Panc1 (cell line): Measurements from ENCODE around the gene RFT1. TPM values are rescaled to one million over a fixed set of nuclear protein-coding genes. Genes with fewer than 3 reads are reported as not detected.

Experiments
- ATAC-seq: fragments of 200-7000 bp; cut with Tn5 transposase; 2 replicates; pipeline ENCODE4 v1.9.1; 2020; ENCODE audit warnings: mild to moderate bottlenecking, moderate library complexity
- BruUV-seq: library from RNA; stranded (reverse); fragments of 400-500 nt; replicated peaks from 2 replicates; lab custom pipeline; 2021; lab: Mats Ljungman, UMichigan
- CTCF ChIA-PET: fragments of 300-600 bp; sonication (Branson Sonifier 250); formaldehyde crosslinking; loops from one replicate; lab custom pipeline; 2022; ENCODE audit warnings: antibody characterized with exemption; lab: Charles Lee
- POLR2A ChIA-PET: fragments of 300-600 bp; sonication (Branson Sonifier 250); formaldehyde crosslinking; loops from one replicate; lab custom pipeline; 2022; ENCODE audit warnings: antibody characterized with exemption; lab: Charles Lee
- DNase-seq: peaks from one replicate; pipeline ENCODE4 v3.0.0-alpha.2; 2010; ENCODE audit warnings: low read depth, low spot score
- H3K27ac ChIP-seq: 2 replicates; pipeline ENCODE4 v1.5.1; 2011; ENCODE audit warnings: mild to moderate bottlenecking, low read length, inconsistent platforms
- H3K27me3 ChIP-seq: fragments of 200-500 bp; sonication (Bioruptor generic); 2 replicates; pipeline ENCODE4 v1.6.0; 2014; ENCODE audit warnings: low read length, inconsistent platforms; ENCODE audit not compliant: control insufficient read depth, insufficient read depth
- H3K36me3 ChIP-seq: fragments of 200-500 bp; sonication (Bioruptor generic); 2 replicates; pipeline ENCODE4 v1.5.1; 2014; ENCODE audit warnings: inconsistent platforms, mild to moderate bottlenecking, low read length, moderate library complexity; ENCODE audit not compliant: control insufficient read depth, insufficient read depth
- H3K4me1 ChIP-seq: 2 replicates; pipeline ENCODE4 v1.5.1; 2011; ENCODE audit warnings: inconsistent platforms, mild to moderate bottlenecking, low read length, moderate library complexity; ENCODE audit not compliant: control insufficient read depth, insufficient read depth
- H3K4me3 ChIP-seq, 2 experiments: 2 replicates each; pipeline ENCODE4 v1.5.1; 2011 to 2012; ENCODE audit warnings: low read depth in 2 of 2, low read length in 2 of 2, mild to moderate bottlenecking in 2 of 2, inconsistent platforms in 1 of 2, moderate library complexity in 1 of 2
- H3K9me3 ChIP-seq: fragments of 200-500 bp; sonication (Bioruptor generic); 2 replicates; pipeline ENCODE4 v1.5.1; 2014; ENCODE audit warnings: low read depth, mild to moderate bottlenecking, inconsistent platforms, low read length, moderate library complexity; ENCODE audit not compliant: control insufficient read depth, insufficient read depth
- POLR2AphosphoS5 ChIP-seq: IDR thresholded peaks from 2 replicates; pipeline ENCODE4 v1.6.1; 2012; ENCODE audit warnings: mild to moderate bottlenecking, low read depth, low read length, moderate library complexity
- SIN3A ChIP-seq: IDR thresholded peaks from 2 replicates; pipeline ENCODE4 v1.6.1; 2012; ENCODE audit warnings: low read depth, mild to moderate bottlenecking, low read length, moderate library complexity, borderline replicate concordance; ENCODE audit not compliant: insufficient read depth
- TCF7L2 ChIP-seq: IDR thresholded peaks from 2 replicates; pipeline ENCODE4 v1.6.1; 2011; ENCODE audit warnings: mild to moderate bottlenecking, low read depth, low read length, inconsistent platforms
- in situ Hi-C: cut with HindIII; loops from 2 replicates; pipeline ENCODE4 v1.10.0; 2016; ENCODE audit warnings: low sequenced_read_pairs, low pct_unique_long_range_greater_than_20kb
- intact Hi-C: fragments of 100-400 bp; cut with micrococcal nuclease; formaldehyde crosslinking; loops from one replicate; pipeline ENCODE4 v1.10.0; 2022; ENCODE audit not compliant: unreplicated experiment
- total RNA-seq: library from RNA; stranded (reverse); gene quantifications from one replicate; pipeline ENCODE4 v1.2.1, GENCODE V29; 2021; ENCODE audit not compliant: unreplicated experiment
- TF ChIP-seq, protein P1 (sequence below), 2 experiments: IDR thresholded peaks; 2 replicates each; pipeline ENCODE4 v1.6.1; 2011 to 2012; ENCODE audit warnings: low read depth in 2 of 2, control low read depth in 1 of 2, low read length in 1 of 2, mild to moderate bottlenecking in 1 of 2, moderate library complexity in 1 of 2; ENCODE audit not compliant: insufficient read depth in 1 of 2
- TF ChIP-seq, protein P2 (sequence below): fragments of 450-650 bp; IDR thresholded peaks from 2 replicates; pipeline ENCODE4 v1.5.1; 2017; ENCODE audit warnings: mild to moderate bottlenecking

Gene RFT1
- total RNA-seq, 1 experiment from 2014 or later: 21.0 TPM

GRCh38 chr3:53040351-53040820 is 89.8 kb downstream of the RFT1 start:
- no TSS peak for BruUV-seq
- H3K36me3 ChIP-seq: no peaks in the 10 kb centered on the region
- DNase-seq (peak; percentile 25), ATAC-seq (no peak)
- POLR2A ChIA-PET: no interaction called here
- in situ Hi-C loops: no loop called here
- intact Hi-C loops: no loop called here
- H3K9me3 ChIP-seq: no peaks in the 10 kb centered on the region
- H3K4me1 ChIP-seq: peaks cover 31% of the 10 kb centered on the region
- no peaks in the 10 kb centered on the region for H3K27me3 ChIP-seq
- no peak overlapping the region for H3K4me3 ChIP-seq
- H3K27ac ChIP-seq: no peak overlapping the region
- CTCF ChIA-PET: no interaction called here
- no peak for TF ChIP-seq POLR2AphosphoS5
- TF ChIP-seq, protein P1, sequence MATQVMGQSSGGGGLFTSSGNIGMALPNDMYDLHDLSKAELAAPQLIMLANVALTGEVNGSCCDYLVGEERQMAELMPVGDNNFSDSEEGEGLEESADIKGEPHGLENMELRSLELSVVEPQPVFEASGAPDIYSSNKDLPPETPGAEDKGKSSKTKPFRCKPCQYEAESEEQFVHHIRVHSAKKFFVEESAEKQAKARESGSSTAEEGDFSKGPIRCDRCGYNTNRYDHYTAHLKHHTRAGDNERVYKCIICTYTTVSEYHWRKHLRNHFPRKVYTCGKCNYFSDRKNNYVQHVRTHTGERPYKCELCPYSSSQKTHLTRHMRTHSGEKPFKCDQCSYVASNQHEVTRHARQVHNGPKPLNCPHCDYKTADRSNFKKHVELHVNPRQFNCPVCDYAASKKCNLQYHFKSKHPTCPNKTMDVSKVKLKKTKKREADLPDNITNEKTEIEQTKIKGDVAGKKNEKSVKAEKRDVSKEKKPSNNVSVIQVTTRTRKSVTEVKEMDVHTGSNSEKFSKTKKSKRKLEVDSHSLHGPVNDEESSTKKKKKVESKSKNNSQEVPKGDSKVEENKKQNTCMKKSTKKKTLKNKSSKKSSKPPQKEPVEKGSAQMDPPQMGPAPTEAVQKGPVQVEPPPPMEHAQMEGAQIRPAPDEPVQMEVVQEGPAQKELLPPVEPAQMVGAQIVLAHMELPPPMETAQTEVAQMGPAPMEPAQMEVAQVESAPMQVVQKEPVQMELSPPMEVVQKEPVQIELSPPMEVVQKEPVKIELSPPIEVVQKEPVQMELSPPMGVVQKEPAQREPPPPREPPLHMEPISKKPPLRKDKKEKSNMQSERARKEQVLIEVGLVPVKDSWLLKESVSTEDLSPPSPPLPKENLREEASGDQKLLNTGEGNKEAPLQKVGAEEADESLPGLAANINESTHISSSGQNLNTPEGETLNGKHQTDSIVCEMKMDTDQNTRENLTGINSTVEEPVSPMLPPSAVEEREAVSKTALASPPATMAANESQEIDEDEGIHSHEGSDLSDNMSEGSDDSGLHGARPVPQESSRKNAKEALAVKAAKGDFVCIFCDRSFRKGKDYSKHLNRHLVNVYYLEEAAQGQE (IDR thresholded peaks at IDR 0.05; ENCODE audit: insufficient read depth in 1 of 2, low read depth in 2 of 2, low read length in 1 of 2): no peak
- no peak for TF ChIP-seq SIN3A
- no peak for TF ChIP-seq TCF7L2
- TF ChIP-seq, protein P2, sequence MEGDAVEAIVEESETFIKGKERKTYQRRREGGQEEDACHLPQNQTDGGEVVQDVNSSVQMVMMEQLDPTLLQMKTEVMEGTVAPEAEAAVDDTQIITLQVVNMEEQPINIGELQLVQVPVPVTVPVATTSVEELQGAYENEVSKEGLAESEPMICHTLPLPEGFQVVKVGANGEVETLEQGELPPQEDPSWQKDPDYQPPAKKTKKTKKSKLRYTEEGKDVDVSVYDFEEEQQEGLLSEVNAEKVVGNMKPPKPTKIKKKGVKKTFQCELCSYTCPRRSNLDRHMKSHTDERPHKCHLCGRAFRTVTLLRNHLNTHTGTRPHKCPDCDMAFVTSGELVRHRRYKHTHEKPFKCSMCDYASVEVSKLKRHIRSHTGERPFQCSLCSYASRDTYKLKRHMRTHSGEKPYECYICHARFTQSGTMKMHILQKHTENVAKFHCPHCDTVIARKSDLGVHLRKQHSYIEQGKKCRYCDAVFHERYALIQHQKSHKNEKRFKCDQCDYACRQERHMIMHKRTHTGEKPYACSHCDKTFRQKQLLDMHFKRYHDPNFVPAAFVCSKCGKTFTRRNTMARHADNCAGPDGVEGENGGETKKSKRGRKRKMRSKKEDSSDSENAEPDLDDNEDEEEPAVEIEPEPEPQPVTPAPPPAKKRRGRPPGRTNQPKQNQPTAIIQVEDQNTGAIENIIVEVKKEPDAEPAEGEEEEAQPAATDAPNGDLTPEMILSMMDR: no peak

GRCh38 chr3:53039376-53039752 is 90.9 kb downstream of the RFT1 start:
- ChIA-PET POLR2A (no interaction called here), CTCF (no interaction called here)
- TF ChIP-seq SIN3A (no peak), TCF7L2 (no peak), POLR2AphosphoS5 (no peak)
- TF ChIP-seq, protein P2: no peak
- TF ChIP-seq, protein P1 (IDR thresholded peaks at IDR 0.05; ENCODE audit: insufficient read depth in 1 of 2, low read depth in 2 of 2, low read length in 1 of 2): no peak
- ATAC-seq (no peak), DNase-seq (no peak)
- H3K27ac ChIP-seq: no peak overlapping the region
- H3K9me3 ChIP-seq: no peaks in the 10 kb centered on the region
- peaks cover 31% of the 10 kb centered on the region for H3K4me1 ChIP-seq
- no TSS peak for BruUV-seq
- in situ Hi-C loops: no loop called here
- H3K4me3 ChIP-seq: no peak overlapping the region
- intact Hi-C loops: no loop called here
- no peaks in the 10 kb centered on the region for H3K36me3 ChIP-seq
- no peaks in the 10 kb centered on the region for H3K27me3 ChIP-seq
